IMR-90 (cell line): Measurements from ENCODE around the gene ATP6V1E1. TPM values are rescaled to one million over a fixed set of nuclear protein-coding genes. Genes with fewer than 3 reads are reported as not detected.

Experiments
- ATAC-seq: fragments of 200-7000 bp; cut with Tn5 transposase; 2 replicates; pipeline ENCODE4 v1.9.1; 2020; ENCODE audit warnings: low read depth, mild to moderate bottlenecking, moderate library complexity
- BruUV-seq: library from RNA; stranded (reverse); fragments of 400-500 nt; replicated peaks from 2 replicates; lab custom pipeline; 2021; lab: Mats Ljungman, UMichigan
- CTCF ChIA-PET: fragments of 300-600 bp; formaldehyde crosslinking; extraction: SDS; loops from one replicate; lab custom pipeline; 2021; ENCODE audit warnings: antibody characterized with exemption; lab: Yijun Ruan, JAX
- POLR2A ChIA-PET: fragments of 300-600 bp; sonication (Branson Sonifier 250); formaldehyde crosslinking; loops from one replicate; lab custom pipeline; 2022; ENCODE audit warnings: antibody characterized with exemption; ENCODE audit not compliant: unreplicated experiment; lab: Charles Lee
- DNase-seq: peaks from one replicate; pipeline ENCODE4 v3.0.0; 2013
- H2AFZ ChIP-seq: replicated peaks from 2 replicates; pipeline ENCODE3; 2013; ENCODE audit warnings: low read length, mild to moderate bottlenecking; ENCODE audit not compliant: poor library complexity
- H2AK5ac ChIP-seq: 2 replicates; pipeline ENCODE4 v1.6.1; 2013; ENCODE audit warnings: low read depth, low read length, inconsistent platforms
- H2AK9ac ChIP-seq: replicated peaks from 2 replicates; pipeline ENCODE3; 2013; ENCODE audit warnings: mild to moderate bottlenecking, low read depth, low read length, moderate library complexity; ENCODE audit not compliant: poor library complexity
- H2BK120ac ChIP-seq: 2 replicates; pipeline ENCODE4 v1.6.1; 2013; ENCODE audit warnings: low read depth, low read length, inconsistent platforms
- H2BK15ac ChIP-seq: 3 replicates; pipeline ENCODE4 v1.6.1; 2013; ENCODE audit warnings: low read depth, low read length, inconsistent platforms
- H2BK20ac ChIP-seq: 2 replicates; pipeline ENCODE4 v1.6.1; 2013; ENCODE audit warnings: low read depth, mild to moderate bottlenecking, inconsistent platforms, low read length, moderate library complexity
- H2BK5ac ChIP-seq: 2 replicates; pipeline ENCODE4 v1.6.1; 2013; ENCODE audit warnings: mild to moderate bottlenecking, low read depth, low read length, inconsistent platforms; ENCODE audit not compliant: poor library complexity, severe bottlenecking
- H3K14ac ChIP-seq: replicated peaks from 2 replicates; pipeline ENCODE4 v1.6.1; 2013; ENCODE audit warnings: low read depth, low read length, inconsistent platforms
- H3K18ac ChIP-seq: 2 replicates; pipeline ENCODE4 v1.6.1; 2013; ENCODE audit warnings: low read depth, low read length, control low read depth
- H3K23ac ChIP-seq: 2 replicates; pipeline ENCODE4 v1.6.1; 2013; ENCODE audit warnings: low read depth, low read length, inconsistent platforms
- H3K27ac ChIP-seq: 2 replicates; pipeline ENCODE4 v1.5.1; 2013; ENCODE audit warnings: mild to moderate bottlenecking, control low read depth, low read length; ENCODE audit not compliant: insufficient read depth
- H3K27me3 ChIP-seq: 2 replicates; pipeline ENCODE4 v1.6.1; 2013; ENCODE audit warnings: low read length; ENCODE audit not compliant: control insufficient read depth, insufficient read depth
- H3K36me3 ChIP-seq: 2 replicates; pipeline ENCODE4 v1.6.1; 2013; ENCODE audit warnings: low read length, mixed read lengths; ENCODE audit not compliant: control insufficient read depth, insufficient read depth
- H3K4ac ChIP-seq: 2 replicates; pipeline ENCODE4 v1.6.1; 2013; ENCODE audit warnings: low read depth, low read length, inconsistent platforms
- H3K4me1 ChIP-seq: 2 replicates; pipeline ENCODE4 v1.6.1; 2013; ENCODE audit warnings: low read length, mixed read lengths; ENCODE audit not compliant: control insufficient read depth, insufficient read depth
- H3K4me2 ChIP-seq: 2 replicates; pipeline ENCODE4 v1.6.1; 2013; ENCODE audit warnings: low read depth, mild to moderate bottlenecking, control low read depth, low read length, moderate library complexity
- H3K4me3 ChIP-seq: 2 replicates; pipeline ENCODE4 v1.5.1; 2013; ENCODE audit warnings: low read depth, mild to moderate bottlenecking, control low read depth, low read length, moderate library complexity; ENCODE audit not compliant: insufficient read depth
- H3K56ac ChIP-seq: 2 replicates; pipeline ENCODE4 v1.6.1; 2013; ENCODE audit warnings: low read length, inconsistent platforms; ENCODE audit not compliant: insufficient read depth; ENCODE audit errors: extremely low read depth
- H3K79me1 ChIP-seq, 2 experiments: 2 replicates each; pipeline ENCODE4 v1.6.1; 2013; ENCODE audit warnings: low read length in 2 of 2, inconsistent platforms in 1 of 2, low read depth in 1 of 2
- H3K9ac ChIP-seq: 2 replicates; pipeline ENCODE4 v1.6.1; 2013; ENCODE audit warnings: low read depth, low read length, control low read depth
- H3K9me1 ChIP-seq: 2 replicates; pipeline ENCODE4 v1.6.1; 2013; ENCODE audit warnings: low read length, inconsistent platforms; ENCODE audit not compliant: insufficient read depth
- H3K9me3 ChIP-seq: 2 replicates; pipeline ENCODE4 v1.6.1; 2013; ENCODE audit warnings: low read length; ENCODE audit not compliant: control insufficient read depth, insufficient read depth
- H4K20me1 ChIP-seq: 2 replicates; pipeline ENCODE4 v1.6.1; 2013; ENCODE audit warnings: low read length, inconsistent platforms; ENCODE audit not compliant: insufficient read depth
- H4K5ac ChIP-seq: 2 replicates; pipeline ENCODE4 v1.6.1; 2013; ENCODE audit warnings: mild to moderate bottlenecking, low read depth, low read length, control low read depth
- H4K8ac ChIP-seq, 2 experiments: 2 replicates each; pipeline ENCODE4 v1.6.1; 2013; ENCODE audit warnings: low read depth in 2 of 2, low read length in 2 of 2, control low read depth in 1 of 2, inconsistent platforms in 1 of 2
- H4K91ac ChIP-seq: 2 replicates; pipeline ENCODE4 v1.6.1; 2013; ENCODE audit warnings: low read depth, low read length, inconsistent platforms; ENCODE audit not compliant: insufficient read depth
- BHLHE40 ChIP-seq: fragments of 150-350 bp; IDR thresholded peaks from 2 replicates; pipeline ENCODE4 v1.6.1; 2016; ENCODE audit warnings: mild to moderate bottlenecking, low read depth, low read length
- CEBPB ChIP-seq: IDR thresholded peaks from 2 replicates; pipeline ENCODE4 v1.6.1; 2012; ENCODE audit warnings: low read depth, low read length, improper control_type of control experiment
- CHD1 ChIP-seq: IDR thresholded peaks from 2 replicates; pipeline ENCODE4 v1.6.1; 2012; ENCODE audit warnings: low read depth, low read length, improper control_type of control experiment
- CTCF ChIP-seq: conservative IDR thresholded peaks from 2 replicates; pipeline ENCODE4 v1.5.1; 2012; ENCODE audit warnings: mild to moderate bottlenecking, low read depth, low read length, improper control_type of control experiment
- MAFK ChIP-seq: IDR thresholded peaks from 2 replicates; pipeline ENCODE4 v1.6.1; 2012; ENCODE audit warnings: low read depth, low read length, improper control_type of control experiment
- MAZ ChIP-seq: IDR thresholded peaks from 2 replicates; pipeline ENCODE4 v1.6.1; 2012; ENCODE audit warnings: low read depth, mild to moderate bottlenecking, low read length, improper control_type of control experiment, moderate library complexity, borderline replicate concordance
- MXI1 ChIP-seq: IDR thresholded peaks from 2 replicates; pipeline ENCODE4 v1.6.1; 2012; ENCODE audit warnings: low read depth, mild to moderate bottlenecking, low read length, moderate library complexity, borderline replicate concordance
- NFE2L2 ChIP-seq: fragments of 150-350 bp; IDR thresholded peaks from 2 replicates; pipeline ENCODE4 v1.6.1; 2016; ENCODE audit warnings: low read depth, mild to moderate bottlenecking, low read length
- RAD21 ChIP-seq: IDR thresholded peaks from 2 replicates; pipeline ENCODE4 v1.6.1; 2012; ENCODE audit warnings: low read length, improper control_type of control experiment
- RCOR1 ChIP-seq: IDR thresholded peaks from 2 replicates; pipeline ENCODE4 v1.6.1; 2012; ENCODE audit warnings: mild to moderate bottlenecking, low read length, improper control_type of control experiment; ENCODE audit not compliant: insufficient replicate concordance
- RFX5 ChIP-seq: IDR thresholded peaks from 2 replicates; pipeline ENCODE4 v1.8.0; 2012; ENCODE audit warnings: low read depth, mild to moderate bottlenecking, low read length, moderate library complexity
- SMC3 ChIP-seq: fragments of 150-350 bp; IDR thresholded peaks from 2 replicates; pipeline ENCODE4 v1.6.1; 2016; ENCODE audit warnings: low read depth, mild to moderate bottlenecking, antibody characterized with exemption, low read length, moderate library complexity
- WGBS, 2 experiments: methylation state at CpG; one replicate each; pipeline versions ENCODE4 v1.1.5 to v1.1.7; 2013; ENCODE audit warnings: missing lambda C conversion rate in 2 of 2; ENCODE audit not compliant: insufficient read length in 1 of 2; ENCODE audit errors: extremely low coverage in 2 of 2; 5-methylcytosine and 5-hydroxymethylcytosine counted together
- dilution Hi-C: fragments of 300-500 bp; cut with HindIII; formaldehyde crosslinking; loops from one replicate; pipeline ENCODE4 v1.14.3; 2018; ENCODE audit warnings: low sequenced_read_pairs; ENCODE audit not compliant: unreplicated experiment
- in situ Hi-C: fragments of 300-500 bp; cut with MboI; formaldehyde crosslinking; loops from 3 replicates; pipeline ENCODE4 v1.14.3; 2019; ENCODE audit warnings: low sequenced_read_pairs, inconsistent platforms, mixed read lengths
- intact Hi-C: fragments of 100-400 bp; cut with micrococcal nuclease; formaldehyde crosslinking; loops from 2 replicates; pipeline ENCODE4 v1.10.0; 2022
- polyA plus RNA-seq, 3 experiments: library from polyadenylated mRNA; depleted of rRNA; stranded (reverse); fragments of >200 nt; gene quantifications; 2 replicates each; pipeline ENCODE4 v1.2.3, GENCODE V29; 2012; ENCODE audit warnings: low replicate concordance in 1 of 3
- total RNA-seq: library from RNA; depleted of rRNA; stranded (reverse); fragments of >200 nt; gene quantifications from 2 replicates; pipeline ENCODE4 v1.2.3, GENCODE V29; 2012
- TF ChIP-seq, protein P1 (sequence below): fragments of 150-350 bp; IDR thresholded peaks from 2 replicates; pipeline ENCODE4 v1.6.1; 2017; ENCODE audit warnings: mild to moderate bottlenecking, antibody characterized with exemption, low read length, low read depth
- TF ChIP-seq, protein P2 (sequence below): fragments of 150-350 bp; IDR thresholded peaks from 2 replicates; pipeline ENCODE4 v1.6.1; 2016; ENCODE audit warnings: low read depth, mild to moderate bottlenecking, low read length, moderate library complexity, borderline replicate concordance

The ATP6V1E1 gene
- total and polyA plus RNA-seq, 2 of the 4 experiments (the other 2 are of a cell fraction), result 144 to 148 TPM

- H4K5ac ChIP-seq, result no peak overlapping the region
- WGBS, 2 experiments, result 86% methylated on average over 10 of the region's 23 CpGs; no CpG with 5 or more reads in 1 of the 2 experiments
Measured at GRCh38 chr22:17548010-17548755, 80.4 kb downstream of the ATP6V1E1 start.

More at GRCh38 chr22:17548010-17548755, 80.4 kb downstream of the ATP6V1E1 start:
- Histone ChIP-seq H2BK15ac (no peak overlapping the region), H3K79me1 (no peaks in the 10 kb centered on the region), H3K23ac (no peak overlapping the region), H4K20me1 (no peaks in the 10 kb centered on the region), H3K56ac (no peak overlapping the region), H2BK120ac (no peak overlapping the region), H2BK20ac (no peak overlapping the region), H2AFZ (no peak overlapping the region), H3K4me3 (no peak overlapping the region), H3K27me3 (no peaks in the 10 kb centered on the region), H2AK5ac (no peak overlapping the region), H3K18ac (no peak overlapping the region), H3K9ac (no peak overlapping the region), H2AK9ac (no peak overlapping the region), H3K36me3 (no peaks in the 10 kb centered on the region), H3K4me2 (no peak overlapping the region), H3K4me1 (no peaks in the 10 kb centered on the region), H4K8ac (no peak overlapping the region), H3K27ac (no peak overlapping the region), H3K4ac (no peak overlapping the region), H3K9me1 (no peaks in the 10 kb centered on the region), H3K14ac (no peak overlapping the region), H2BK5ac (no peak overlapping the region), H4K91ac (no peak overlapping the region), H3K9me3 (no peaks in the 10 kb centered on the region)
- POLR2A ChIA-PET, result no interaction called here
- ATAC-seq (no peak), DNase-seq (no peak)
- intact Hi-C loops, result no loop called here
- dilution Hi-C loops, result no loop called here
- in situ Hi-C loops, result no loop called here
- no peak for TF ChIP-seq RAD21
- no peak for TF ChIP-seq MXI1
- TF ChIP-seq, protein P1, sequence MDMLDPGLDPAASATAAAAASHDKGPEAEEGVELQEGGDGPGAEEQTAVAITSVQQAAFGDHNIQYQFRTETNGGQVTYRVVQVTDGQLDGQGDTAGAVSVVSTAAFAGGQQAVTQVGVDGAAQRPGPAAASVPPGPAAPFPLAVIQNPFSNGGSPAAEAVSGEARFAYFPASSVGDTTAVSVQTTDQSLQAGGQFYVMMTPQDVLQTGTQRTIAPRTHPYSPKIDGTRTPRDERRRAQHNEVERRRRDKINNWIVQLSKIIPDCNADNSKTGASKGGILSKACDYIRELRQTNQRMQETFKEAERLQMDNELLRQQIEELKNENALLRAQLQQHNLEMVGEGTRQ, result no peak
- no peak for TF ChIP-seq RCOR1
- no peak for TF ChIP-seq CTCF
- no peak for TF ChIP-seq BHLHE40
- TF ChIP-seq, protein P2, sequence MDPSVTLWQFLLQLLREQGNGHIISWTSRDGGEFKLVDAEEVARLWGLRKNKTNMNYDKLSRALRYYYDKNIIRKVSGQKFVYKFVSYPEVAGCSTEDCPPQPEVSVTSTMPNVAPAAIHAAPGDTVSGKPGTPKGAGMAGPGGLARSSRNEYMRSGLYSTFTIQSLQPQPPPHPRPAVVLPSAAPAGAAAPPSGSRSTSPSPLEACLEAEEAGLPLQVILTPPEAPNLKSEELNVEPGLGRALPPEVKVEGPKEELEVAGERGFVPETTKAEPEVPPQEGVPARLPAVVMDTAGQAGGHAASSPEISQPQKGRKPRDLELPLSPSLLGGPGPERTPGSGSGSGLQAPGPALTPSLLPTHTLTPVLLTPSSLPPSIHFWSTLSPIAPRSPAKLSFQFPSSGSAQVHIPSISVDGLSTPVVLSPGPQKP, result no peak
- TF ChIP-seq MAFK, result no peak
- TF ChIP-seq MAZ, result no peak
- no peak for TF ChIP-seq CHD1
- no peak for TF ChIP-seq CEBPB
- TF ChIP-seq NFE2L2, result no peak
- no peak for TF ChIP-seq SMC3
- no peak for TF ChIP-seq RFX5
- CTCF ChIA-PET, result no interaction called here
- BruUV-seq, result no TSS peak
